GM12878 (cell line): ENCODE data around the gene NXPE2. TPM values are rescaled to one million over a fixed set of nuclear protein-coding genes. Genes with fewer than 3 reads are reported as not detected.

Experiments
- ATAC-seq: fragments of 200-7000 bp; cut with Tn5 transposase; 3 replicates; pipeline ENCODE4 v1.9.1; 2020; ENCODE audit warnings: mild to moderate bottlenecking, moderate library complexity
- BruUV-seq: library from RNA; stranded (reverse); fragments of 400-500 nt; replicated peaks from 2 replicates; lab custom pipeline; 2021; lab: Mats Ljungman, UMichigan
- CTCF ChIA-PET: fragments of 300-600 bp; sonication (Branson Sonifier 250); formaldehyde crosslinking; extraction: SDS; loops from one replicate; lab custom pipeline; 2021; ENCODE audit warnings: inconsistent platforms; lab: Yijun Ruan, JAX
- POLR2A ChIA-PET: fragments of 350-600 bp; formaldehyde crosslinking; extraction: SDS; loops from one replicate; lab custom pipeline; 2021; ENCODE audit warnings: inconsistent platforms; lab: Charles Lee
- RAD21 ChIA-PET: fragments of 300-600 bp; sonication (Branson Sonifier 250); formaldehyde crosslinking; loops from one replicate; lab custom pipeline; 2023; ENCODE audit warnings: antibody characterized with exemption; ENCODE audit not compliant: unreplicated experiment; lab: Charles Lee
- SMC1A ChIA-PET: fragments of 300-600 bp; sonication (Branson Sonifier 250); formaldehyde crosslinking; loops from one replicate; lab custom pipeline; 2023; ENCODE audit not compliant: unreplicated experiment, uncharacterized antibody; lab: Charles Lee
- DNase-seq: peaks from one replicate; pipeline ENCODE4 v3.0.0-alpha.2; 2011; ENCODE audit warnings: low read depth, low spot score
- FAIRE-seq: peaks from 3 replicates; lab custom pipeline; 2011; peaks lifted over from hg19 to GRCh38; lab: Jason Lieb, UNC
- H2AFZ ChIP-seq: 2 replicates; pipeline ENCODE4 v1.6.0; 2011; ENCODE audit warnings: low read depth, low read length, control low read depth; ENCODE audit not compliant: control insufficient read depth
- H3K27ac ChIP-seq: 2 replicates; pipeline ENCODE4 v1.5.1; 2011; ENCODE audit warnings: control low read depth; ENCODE audit not compliant: control insufficient read depth, insufficient read depth
- H3K27me3 ChIP-seq, 2 experiments: replicated peaks in 1 of 2; 2 replicates each; pipeline versions ENCODE4 v1.6.0 to v1.6.1; 2011; ENCODE audit warnings: low read length in 1 of 2; ENCODE audit not compliant: control insufficient read depth in 2 of 2, insufficient read depth in 2 of 2
- H3K36me3 ChIP-seq, 2 experiments: 2 replicates each; pipeline ENCODE4 v1.5.1; 2011; ENCODE audit warnings: low read length in 1 of 2; ENCODE audit not compliant: control insufficient read depth in 2 of 2, insufficient read depth in 2 of 2
- H3K4me1 ChIP-seq: 2 replicates; pipeline ENCODE4 v1.6.1; 2011; ENCODE audit warnings: mild to moderate bottlenecking, low read length, moderate library complexity, mixed read lengths; ENCODE audit not compliant: control insufficient read depth, insufficient read depth
- H3K4me2 ChIP-seq: 2 replicates; pipeline ENCODE4 v1.6.0; 2011; ENCODE audit warnings: control low read depth; ENCODE audit not compliant: control insufficient read depth, insufficient read depth
- H3K4me3 ChIP-seq: fragments of 200-600 bp; sonication (generic); 2 replicates; pipeline ENCODE4 v1.5.1; 2016
- H3K79me2 ChIP-seq: 2 replicates; pipeline ENCODE4 v1.6.0; 2011; ENCODE audit warnings: low read length; ENCODE audit not compliant: control insufficient read depth, insufficient read depth
- H3K9ac ChIP-seq: 2 replicates; pipeline ENCODE4 v1.8.0; 2011; ENCODE audit warnings: low read length, control low read depth, mixed read lengths; ENCODE audit not compliant: control insufficient read depth, insufficient read depth
- H3K9me3 ChIP-seq: replicated peaks from 3 replicates; pipeline ENCODE4 v1.5.1; 2011; ENCODE audit warnings: mild to moderate bottlenecking, low read length; ENCODE audit not compliant: control insufficient read depth, insufficient read depth
- H4K20me1 ChIP-seq: 2 replicates; pipeline ENCODE4 v1.6.0; 2011; ENCODE audit not compliant: control insufficient read depth, insufficient read depth
- CHD1 ChIP-seq: IDR thresholded peaks from 2 replicates; pipeline ENCODE4 v1.6.1; 2012; ENCODE audit warnings: low read depth, low read length, improper control_type of control experiment
- EGR1 ChIP-seq, 2 experiments: IDR thresholded peaks; 1 replicate in 1 of 2; 2 replicates in 1 of 2; pipeline ENCODE4 v1.6.1; 2011 to 2012; ENCODE audit warnings: low read depth in 2 of 2, low read length in 2 of 2, borderline replicate concordance in 1 of 2, mild to moderate bottlenecking in 1 of 2, moderate library complexity in 1 of 2
- IRF3 ChIP-seq: fragments of 450-650 bp; IDR thresholded peaks from 2 replicates; pipeline ENCODE4 v1.6.1; 2014; ENCODE audit warnings: mild to moderate bottlenecking
- PRDM15 ChIP-seq: fragments of 450-650 bp; formaldehyde crosslinking; IDR thresholded peaks from 2 replicates; pipeline ENCODE4 v1.4.0; 2020; ENCODE audit warnings: mild to moderate bottlenecking, moderate library complexity
- RAD21 ChIP-seq: IDR thresholded peaks from 2 replicates; pipeline ENCODE4 v1.6.1; 2011; ENCODE audit warnings: mild to moderate bottlenecking, low read depth, low read length, moderate library complexity; ENCODE audit not compliant: insufficient read depth
- RAD51 ChIP-seq: fragments of 450-650 bp; IDR thresholded peaks from 2 replicates; pipeline ENCODE4 v1.6.1; 2016; ENCODE audit warnings: moderate library complexity, mild to moderate bottlenecking, inconsistent platforms
- RCOR1 ChIP-seq: conservative IDR thresholded peaks from 2 replicates; pipeline ENCODE4 v1.6.1; 2012; ENCODE audit warnings: low read depth, low read length, improper control_type of control experiment
- REST ChIP-seq: IDR thresholded peaks from 2 replicates; pipeline ENCODE4 v1.6.1; 2012; ENCODE audit warnings: mild to moderate bottlenecking, low read depth, low read length
- SMC3 ChIP-seq: IDR thresholded peaks from 2 replicates; pipeline ENCODE4 v1.6.1; 2011; ENCODE audit warnings: low read length, improper control_type of control experiment, borderline replicate concordance
- SPI1 ChIP-seq: IDR thresholded peaks from 2 replicates; pipeline ENCODE4 v1.6.1; 2011; ENCODE audit warnings: low read depth, mild to moderate bottlenecking, low read length, moderate library complexity, borderline replicate concordance; ENCODE audit not compliant: insufficient read depth
- TCF7 ChIP-seq: IDR thresholded peaks from 2 replicates; pipeline ENCODE4 v1.6.1; 2014; ENCODE audit warnings: antibody characterized with exemption, borderline replicate concordance
- YY1 ChIP-seq: IDR thresholded peaks from 2 replicates; pipeline ENCODE4 v1.6.1; 2011; ENCODE audit warnings: low read depth, mild to moderate bottlenecking, low read length
- in situ Hi-C: fragments of 300-500 bp; cut with MboI; formaldehyde crosslinking; loops from 9 replicates; pipeline ENCODE4 v1.14.3; 2018; ENCODE audit warnings: mixed read lengths
- intact Hi-C: fragments of 100-400 bp; cut with micrococcal nuclease; formaldehyde crosslinking; loops from one replicate; pipeline ENCODE4 v1.14.2; 2022; ENCODE audit not compliant: unreplicated experiment
- polyA plus RNA-seq, 11 experiments: library from polyadenylated mRNA; depleted of rRNA in 4 of 11; unstranded in 6 of 11; stranded (reverse) in 5 of 11; fragments of >200 nt; fragmentation: Nextera tagmentation in 4 of 11; fragmentation: Illumina TruSeq in 1 of 11; extraction: Ambion mirVana in 4 of 11; extraction: Trizol in 1 of 11; gene quantifications; 1 replicate in 1 of 11; 2 replicates in 10 of 11; pipeline versions ENCODE4 v1.2.1 to v1.2.3, GENCODE V29; 2011 to 2016; ENCODE audit warnings: inconsistent platforms in 2 of 11, missing spikeins in 2 of 11, low read depth in 1 of 11
- total RNA-seq, 4 experiments: library from RNA; depleted of rRNA in 3 of 4; stranded (reverse); fragments of >200 nt in 3 of 4; fragmentation: Illumina TruSeq in 1 of 4; extraction: Trizol in 1 of 4; gene quantifications; 2 replicates each; pipeline versions ENCODE4 v1.2.1 to v1.2.3, GENCODE V29; 2013 to 2021

The NXPE2 gene
- total and polyA plus RNA-seq, 10 of the 15 experiments (the other 5 are each of a cell fraction or from before 2014, with no cell fraction given) = not detected

- TF ChIP-seq TCF7 (no peak), REST (no peak), RAD21 (no peak), RAD51 (no peak), CHD1 (no peak), IRF3 (no peak), SPI1 (no peak)
Measured at GRCh38 chr11:114736806-114737205, 58.5 kb downstream of the NXPE2 start (continued).

- RAD21 ChIA-PET = interaction anchor here (0.7 to 1.4 kb wide), 2 partner anchors 596 to 1903 kb away, joined by 3 read pairs; no protein-coding TSS in a partner anchor
- H3K27ac ChIP-seq = no peak overlapping the region
- POLR2A ChIA-PET = no interaction called here
- H3K9ac ChIP-seq = no peak overlapping the region
- in situ Hi-C loops = no loop called here
- CTCF ChIA-PET = interaction anchor here (1.0 to 1.7 kb wide), 6 partner anchors 14 to 589 kb away, joined by 3 to 7 read pairs (median 4); no protein-coding TSS in a partner anchor
- ATAC-seq = peak; percentile 76
- SMC1A ChIA-PET = interaction anchor here (1.1 kb wide), 1 partner anchor 542 kb away, joined by 3 read pairs; no protein-coding TSS in a partner anchor
- no peak overlapping the region for H2AFZ ChIP-seq
- H3K4me1 ChIP-seq = no peaks in the 10 kb centered on the region
- no peaks in the 10 kb centered on the region for H3K36me3 ChIP-seq
- intact Hi-C loops = loop anchor here (5.0 to 10.0 kb wide), 2 partner anchors 216 to 1953 kb away; no protein-coding TSS in a partner anchor
- no peaks in the 10 kb centered on the region for H3K79me2 ChIP-seq
- BruUV-seq = no TSS peak
- H3K4me2 ChIP-seq = no peak overlapping the region
- DNase-seq = no peak
- peaks cover 0 to 1% of the 10 kb centered on the region in 2 experiments; a peak in 2 of 4 replicates for H3K27me3 ChIP-seq
- no peaks in the 10 kb centered on the region; the same call in 2 of the 3 replicates for H3K9me3 ChIP-seq
- H3K4me3 ChIP-seq = no peak overlapping the region
- no peaks in the 10 kb centered on the region for H4K20me1 ChIP-seq
- FAIRE-seq = peak; percentile 93
- no peak for TF ChIP-seq RCOR1
- TF ChIP-seq PRDM15 (CRISPR knock-in tag) = no peak
- no peak for TF ChIP-seq EGR1 (IDR thresholded peaks at IDR 0.05; ENCODE audit: borderline replicate concordance in 1 of 2, low read depth in 2 of 2, low read length in 2 of 2)
- TF ChIP-seq RAD21 = peak; percentile 69
- TF ChIP-seq SMC3 = peak; percentile 75
- peak; percentile 45; the same call in 1 of the 2 replicates for TF ChIP-seq YY1
Measured at GRCh38 chr11:114738954-114739353, 60.6 kb downstream of the NXPE2 start.
